Sigmoid colon (tissue), 7 donors: Measurements from ENCODE around the gene DCLK2. TPM values are rescaled to one million over a fixed set of nuclear protein-coding genes. Genes with fewer than 3 reads are reported as not detected.

Experiments used
- DNase-seq: peaks from one replicate; pipeline ENCODE4 v3.0.0-alpha.2; 2019
- H3K27ac ChIP-seq, 4 donors: fragments of 200-600 bp; sonication (generic); one replicate each; pipeline ENCODE4 v1.5.1; 2016 to 2019; ENCODE audit warnings: mild to moderate bottlenecking in 1 of 4
- H3K27me3 ChIP-seq, 3 donors: fragments of 200-600 bp; sonication (generic); one replicate each; pipeline ENCODE4 v1.5.1; 2019; ENCODE audit warnings: mild to moderate bottlenecking in 1 of 3
- H3K36me3 ChIP-seq, 4 donors: fragments of 200-600 bp; sonication (generic); one replicate each; pipeline ENCODE4 v1.5.1; 2016 to 2019
- H3K4me1 ChIP-seq, 4 donors: fragments of 200-600 bp; sonication (generic); one replicate each; pipeline ENCODE4 v1.5.1; 2017 to 2019
- H3K4me3 ChIP-seq, 4 donors: fragments of 200-600 bp; sonication (generic); one replicate each; pipeline ENCODE4 v1.5.1; 2017 to 2019; ENCODE audit warnings: mild to moderate bottlenecking in 2 of 4, moderate library complexity in 1 of 4
- H3K9me3 ChIP-seq, 4 donors: fragments of 200-600 bp in 3 of 4; sonication (generic) in 3 of 4; one replicate each; pipeline versions ENCODE4 v1.5.1 to v1.6.1; 2013 to 2019
- EP300 ChIP-seq, 4 donors: sonication (generic); formaldehyde crosslinking; IDR thresholded peaks; one replicate each; pipeline ENCODE4 v1.6.1; 2017; ENCODE audit warnings: antibody characterized with exemption in 4 of 4
- POLR2A ChIP-seq, 2 donors: fragments of 450-650 bp; IDR thresholded peaks; one replicate each; pipeline ENCODE4 v1.6.1; 2016; ENCODE audit warnings: antibody characterized with exemption in 2 of 2, mild to moderate bottlenecking in 2 of 2, moderate library complexity in 2 of 2
- POLR2AphosphoS5 ChIP-seq, 4 donors: sonication (generic); formaldehyde crosslinking; IDR thresholded peaks; one replicate each; pipeline ENCODE4 v1.6.1; 2017; ENCODE audit warnings: antibody characterized with exemption in 4 of 4
- WGBS, 2 donors: extraction: QIAGEN DNeasy Blood & Tissue Kit; methylation state at CpG; one replicate each; pipeline ENCODE4 v1.1.7; 2013; 5-methylcytosine and 5-hydroxymethylcytosine counted together
- intact Hi-C: fragments of 100-400 bp; cut with DNase I; formaldehyde crosslinking; loops from one replicate; pipeline ENCODE4 v1.15.1; 2023
- polyA plus RNA-seq, 3 donors: library from polyadenylated mRNA; stranded (reverse); fragments of 200-250 nt; gene quantifications; one replicate each; pipeline ENCODE4 v1.2.3, GENCODE V29; 2013
- total RNA-seq, 4 donors: library from RNA; depleted of rRNA; stranded (reverse); fragments of >200 nt; gene quantifications; one replicate each; pipeline ENCODE4 v1.1.0, GENCODE V29; 2016
- TF ChIP-seq, protein P1 (sequence below), 4 experiments: fragments of 450-650 bp in 3 of 4; fragments of 200-600 bp in 1 of 4; IDR thresholded peaks; one replicate each; pipeline ENCODE4 v1.5.1; 2016 to 2019; ENCODE audit warnings: antibody characterized with exemption in 4 of 4, mild to moderate bottlenecking in 3 of 4, moderate library complexity in 2 of 4
- donor health status: healthy with polysubstance abuse.
- donor health status: Bipolar disorder and iron deficiency.
- donor health status: healthy.

The DCLK2 gene
- total and polyA plus RNA-seq, 7 donors: 0.69 to 30.7 (median 9.4) TPM

DNA sequence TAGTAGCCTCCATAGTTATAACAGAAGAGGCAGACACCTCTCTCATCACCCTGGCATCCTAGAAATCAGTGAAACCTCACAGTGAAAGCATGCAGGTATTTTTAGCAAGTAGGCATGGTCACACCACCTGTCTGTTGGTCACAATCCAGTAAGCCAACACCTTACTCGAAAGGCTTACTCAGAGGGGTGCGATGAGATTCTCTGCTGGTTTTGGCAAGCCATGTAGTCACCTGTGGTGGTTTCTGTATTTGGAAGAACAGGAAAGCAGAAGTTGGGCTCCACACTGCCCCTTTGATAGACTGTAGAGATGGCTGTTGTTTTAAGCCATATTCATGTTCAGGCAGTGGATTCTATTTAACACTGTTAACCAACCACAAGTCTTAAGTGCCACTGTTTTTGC is 134.7 kb downstream of the DCLK2 start:
- intact Hi-C loops: no loop called here
- DNase-seq: no peak
- H3K27ac ChIP-seq: no peak overlapping the region
- H3K27me3 ChIP-seq: no peaks in the 10 kb centered on the region
- TF ChIP-seq POLR2AphosphoS5 (IDR thresholded peaks at IDR 0.05) (no peak), EP300 (IDR thresholded peaks at IDR 0.05) (no peak), POLR2A (IDR thresholded peaks at IDR 0.05) (no peak)
- TF ChIP-seq, protein P1, sequence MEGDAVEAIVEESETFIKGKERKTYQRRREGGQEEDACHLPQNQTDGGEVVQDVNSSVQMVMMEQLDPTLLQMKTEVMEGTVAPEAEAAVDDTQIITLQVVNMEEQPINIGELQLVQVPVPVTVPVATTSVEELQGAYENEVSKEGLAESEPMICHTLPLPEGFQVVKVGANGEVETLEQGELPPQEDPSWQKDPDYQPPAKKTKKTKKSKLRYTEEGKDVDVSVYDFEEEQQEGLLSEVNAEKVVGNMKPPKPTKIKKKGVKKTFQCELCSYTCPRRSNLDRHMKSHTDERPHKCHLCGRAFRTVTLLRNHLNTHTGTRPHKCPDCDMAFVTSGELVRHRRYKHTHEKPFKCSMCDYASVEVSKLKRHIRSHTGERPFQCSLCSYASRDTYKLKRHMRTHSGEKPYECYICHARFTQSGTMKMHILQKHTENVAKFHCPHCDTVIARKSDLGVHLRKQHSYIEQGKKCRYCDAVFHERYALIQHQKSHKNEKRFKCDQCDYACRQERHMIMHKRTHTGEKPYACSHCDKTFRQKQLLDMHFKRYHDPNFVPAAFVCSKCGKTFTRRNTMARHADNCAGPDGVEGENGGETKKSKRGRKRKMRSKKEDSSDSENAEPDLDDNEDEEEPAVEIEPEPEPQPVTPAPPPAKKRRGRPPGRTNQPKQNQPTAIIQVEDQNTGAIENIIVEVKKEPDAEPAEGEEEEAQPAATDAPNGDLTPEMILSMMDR (IDR thresholded peaks at IDR 0.05): no peak
- no peaks in the 10 kb centered on the region for H3K9me3 ChIP-seq
- 66 to 96% methylated on average over 2 of the region's 2 CpGs for WGBS, 2 donors
- H3K4me3 ChIP-seq: no peak overlapping the region
- no peaks in the 10 kb centered on the region for H3K36me3 ChIP-seq
- H3K4me1 ChIP-seq: peaks cover 0 to 30% (median 9%) of the 10 kb centered on the region in 4 donors

DNA sequence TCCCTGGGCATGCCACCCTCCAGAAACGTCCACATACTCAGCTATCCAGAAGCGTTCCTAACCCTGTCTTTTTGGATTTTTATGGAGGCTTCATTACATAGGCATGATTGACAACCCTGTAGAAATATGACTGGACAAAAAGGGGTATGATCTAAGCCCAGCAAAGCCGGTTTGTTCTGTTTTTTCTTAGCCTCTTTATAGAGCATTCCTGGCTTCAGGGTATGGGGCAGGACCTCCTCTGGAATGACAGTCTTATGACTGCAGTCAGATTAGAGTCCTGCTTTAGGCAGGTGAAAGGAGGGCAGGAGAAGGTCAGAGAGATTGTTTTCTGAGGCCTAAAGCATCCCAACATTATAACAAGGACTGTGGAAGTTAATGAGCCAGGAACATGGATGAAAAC is 137.4 kb downstream of the DCLK2 start:
- WGBS, 2 donors: 66 to 82% methylated on average over 3 of the region's 3 CpGs
- peaks cover 0 to 32% (median 16%) of the 10 kb centered on the region in 4 donors for H3K4me1 ChIP-seq
- intact Hi-C loops: loop anchor here (5.0 kb wide), 1 partner anchor 138 kb away; the partner anchor contains the start of gene DCLK2
- TF ChIP-seq, protein P1 (IDR thresholded peaks at IDR 0.05): no peak
- no peak for TF ChIP-seq POLR2A (IDR thresholded peaks at IDR 0.05)
- TF ChIP-seq EP300 (IDR thresholded peaks at IDR 0.05): no peak
- TF ChIP-seq POLR2AphosphoS5 (IDR thresholded peaks at IDR 0.05): no peak
- no peak overlapping the region for H3K4me3 ChIP-seq
- no peak overlapping the region for H3K27ac ChIP-seq
- H3K27me3 ChIP-seq: no peaks in the 10 kb centered on the region
- DNase-seq: no peak
- H3K9me3 ChIP-seq: no peaks in the 10 kb centered on the region
- H3K36me3 ChIP-seq: no peaks in the 10 kb centered on the region

DNA sequence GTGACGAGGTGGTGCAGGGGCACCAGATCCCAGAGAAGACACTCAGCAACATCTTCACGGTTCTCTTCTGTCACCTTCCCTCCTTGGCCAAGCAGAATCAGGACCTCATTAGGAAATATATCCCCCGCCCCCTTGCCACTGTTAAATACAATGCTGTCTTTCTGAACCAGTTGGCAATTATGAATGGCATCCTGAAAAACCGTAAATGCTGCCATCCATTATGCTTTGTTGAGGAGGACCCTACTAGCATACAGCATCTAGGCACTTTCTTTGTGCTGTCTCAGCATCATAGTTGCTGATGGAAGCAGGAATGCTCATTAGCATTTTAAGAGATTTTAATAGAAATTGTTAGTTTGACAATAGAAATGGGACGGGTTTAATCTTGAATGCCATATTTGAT is 138.5 kb downstream of the DCLK2 start:
- WGBS, 2 donors: 89 to 95% methylated on average over 5 of the region's 5 CpGs
- Histone ChIP-seq H3K36me3 (no peaks in the 10 kb centered on the region), H3K9me3 (no peaks in the 10 kb centered on the region), H3K4me1 (peaks cover 0 to 28% (median 15%) of the 10 kb centered on the region in 4 donors), H3K27ac (peak overlapping the region in 2 of 4 donors; percentile 22 to 37), H3K4me3 (no peak overlapping the region), H3K27me3 (no peaks in the 10 kb centered on the region)
- intact Hi-C loops: loop anchor here (5.0 kb wide), 1 partner anchor 139 kb away; the partner anchor contains the start of gene DCLK2
- TF ChIP-seq POLR2A (IDR thresholded peaks at IDR 0.05) (no peak), EP300 (IDR thresholded peaks at IDR 0.05) (no peak), POLR2AphosphoS5 (IDR thresholded peaks at IDR 0.05) (no peak)
- TF ChIP-seq, protein P1 (IDR thresholded peaks at IDR 0.05): no peak
- no peak for DNase-seq

DNA sequence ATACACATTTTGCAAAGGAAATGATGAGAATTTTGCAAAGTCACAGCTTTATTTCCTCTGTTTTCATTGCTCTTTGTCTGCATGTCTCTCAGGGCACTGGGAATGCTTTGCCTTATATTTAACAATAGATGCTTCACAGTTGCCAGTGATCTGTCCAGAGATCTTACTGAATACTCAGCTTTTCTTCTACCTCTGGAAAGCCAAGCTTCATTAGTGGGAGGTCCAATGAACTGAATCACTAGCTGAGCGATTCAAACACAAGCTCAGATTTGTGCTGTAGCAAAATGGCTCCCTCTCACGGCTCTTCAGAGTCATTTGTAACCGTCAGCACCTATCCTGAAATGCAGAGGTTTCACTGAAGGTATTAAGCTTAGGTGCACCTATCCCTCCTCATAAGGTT is 138.9 kb downstream of the DCLK2 start:
- TF ChIP-seq POLR2AphosphoS5 (IDR thresholded peaks at IDR 0.05) (no peak), POLR2A (IDR thresholded peaks at IDR 0.05) (no peak), EP300 (IDR thresholded peaks at IDR 0.05) (no peak)
- TF ChIP-seq, protein P1 (IDR thresholded peaks at IDR 0.05): peak in 1 of 4 experiments; percentile 17

DNA sequence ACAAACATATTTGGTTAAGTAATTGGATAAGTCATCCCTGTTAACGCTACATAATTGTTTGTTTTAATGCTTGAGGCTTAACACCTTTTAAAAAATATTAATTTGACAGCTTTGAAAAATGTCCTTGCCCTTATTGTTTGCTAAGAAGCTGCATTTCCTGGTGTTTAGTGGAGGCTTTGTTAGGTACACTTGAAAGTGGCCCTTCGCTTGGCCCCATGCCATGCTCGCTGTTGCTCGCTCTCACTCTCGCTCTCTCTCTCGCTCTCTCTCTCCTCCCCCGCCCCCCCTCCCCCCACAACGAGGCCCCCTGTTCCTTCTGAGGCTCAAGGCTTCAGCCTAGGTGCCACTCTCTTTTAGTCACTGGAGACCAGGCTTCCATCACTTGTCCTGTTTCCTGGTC is 139.6 kb downstream of the DCLK2 start:
- H3K9me3 ChIP-seq: no peaks in the 10 kb centered on the region
- peak overlapping the region in 2 of 4 donors; percentile 22 to 37 for H3K27ac ChIP-seq
- intact Hi-C loops: loop anchor here (5.0 kb wide), 1 partner anchor 141 kb away; the partner anchor contains the start of gene DCLK2
- H3K27me3 ChIP-seq: no peaks in the 10 kb centered on the region
- no peak for DNase-seq
- no peak overlapping the region for H3K4me3 ChIP-seq
- peaks cover 0 to 32% (median 14%) of the 10 kb centered on the region in 4 donors for H3K4me1 ChIP-seq
- TF ChIP-seq EP300 (IDR thresholded peaks at IDR 0.05) (no peak), POLR2AphosphoS5 (IDR thresholded peaks at IDR 0.05) (no peak), POLR2A (IDR thresholded peaks at IDR 0.05) (no peak)
- TF ChIP-seq, protein P1 (IDR thresholded peaks at IDR 0.05): no peak
- no peaks in the 10 kb centered on the region for H3K36me3 ChIP-seq
- 79 to 86% methylated on average over 8 of the region's 8 CpGs for WGBS, 2 donors

More for the DNA sequence above, 138.9 kb downstream of the DCLK2 start:
- Histone ChIP-seq H3K36me3 (no peaks in the 10 kb centered on the region), H3K4me3 (no peak overlapping the region), H3K9me3 (no peaks in the 10 kb centered on the region), H3K4me1 (peaks cover 0 to 28% (median 14%) of the 10 kb centered on the region in 4 donors), H3K27ac (peak overlapping the region in 2 of 4 donors; percentile 22 to 37), H3K27me3 (no peaks in the 10 kb centered on the region)
- 58 to 85% methylated on average over 3 of the region's 3 CpGs for WGBS, 2 donors
- no peak for DNase-seq
- intact Hi-C loops: loop anchor here (5.0 kb wide), 1 partner anchor 140 kb away; the partner anchor contains the start of gene DCLK2
